Effector memory CD8-positive, alpha-beta T cell (primary cell): ENCODE data around the gene PDSS2.

Experiments used
- ATAC-seq: fragments of 150-1000 bp; cut with Tn5 transposase; replicated peaks from 2 replicates; pipeline ENCODE4 v1.10.0; 2021; ENCODE audit warnings: mild to moderate bottlenecking, moderate library complexity
- DNase-seq, 3 experiments: peaks; one replicate each; pipeline ENCODE4 v3.0.0; 2021
- H3K27ac Mint-ChIP-seq, 2 donors: one replicate each; pipeline ENCODE4 v1.8.0; 2022; ENCODE audit warnings: mild to moderate bottlenecking in 2 of 2, mixed read lengths in 2 of 2, moderate library complexity in 2 of 2
- H3K27me3 Mint-ChIP-seq, 2 donors: one replicate each; pipeline ENCODE4 v1.8.0; 2022; ENCODE audit warnings: mixed read lengths in 2 of 2
- H3K36me3 Mint-ChIP-seq: one replicate; pipeline ENCODE4 v1.8.0; 2022; ENCODE audit warnings: mild to moderate bottlenecking, moderate library complexity, mixed read lengths; ENCODE audit not compliant: insufficient read depth
- H3K4me1 Mint-ChIP-seq, 2 donors: one replicate each; pipeline ENCODE4 v1.8.0; 2022; ENCODE audit warnings: low read depth in 2 of 2, mixed read lengths in 2 of 2
- H3K4me3 Mint-ChIP-seq, 2 donors: one replicate each; pipeline ENCODE4 v1.8.0; 2022; ENCODE audit warnings: mild to moderate bottlenecking in 2 of 2, mixed read lengths in 2 of 2, moderate library complexity in 2 of 2
- H3K9me3 Mint-ChIP-seq, 2 donors: one replicate each; pipeline ENCODE4 v1.8.0; 2022; ENCODE audit warnings: mixed read lengths in 2 of 2

PDSS2 gene

DNA sequence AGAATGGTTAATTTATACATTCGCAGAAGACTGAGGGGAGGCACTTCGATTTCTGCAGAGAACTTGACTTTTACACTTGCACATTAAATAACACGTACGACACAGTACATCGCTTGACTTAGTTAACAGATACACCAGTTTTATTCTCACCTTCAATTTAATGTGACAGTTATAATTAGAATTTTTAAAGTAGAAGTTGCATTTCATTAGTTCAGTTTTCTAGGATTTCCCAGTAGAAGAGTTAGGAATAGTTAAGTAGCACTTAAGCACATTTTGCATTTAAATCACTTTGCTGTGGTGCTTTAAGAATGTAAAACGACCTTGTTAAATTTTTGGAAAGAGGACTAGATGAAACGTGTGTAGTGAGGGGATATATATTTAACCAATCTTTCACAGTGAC lies 342.4 kb downstream of the PDSS2 start:
- Mint-ChIP-seq H3K9me3 (no peaks in the 10 kb centered on the region), H3K4me3 (no peak overlapping the region), H3K4me1 (peaks cover 7 to 8% of the 10 kb centered on the region in 2 donors), H3K27ac (no peak overlapping the region), H3K36me3 (peaks cover 10% of the 10 kb centered on the region), H3K27me3 (peaks cover 6 to 12% of the 10 kb centered on the region in 2 donors)
- DNase-seq = no peak
- no peak for ATAC-seq

DNA sequence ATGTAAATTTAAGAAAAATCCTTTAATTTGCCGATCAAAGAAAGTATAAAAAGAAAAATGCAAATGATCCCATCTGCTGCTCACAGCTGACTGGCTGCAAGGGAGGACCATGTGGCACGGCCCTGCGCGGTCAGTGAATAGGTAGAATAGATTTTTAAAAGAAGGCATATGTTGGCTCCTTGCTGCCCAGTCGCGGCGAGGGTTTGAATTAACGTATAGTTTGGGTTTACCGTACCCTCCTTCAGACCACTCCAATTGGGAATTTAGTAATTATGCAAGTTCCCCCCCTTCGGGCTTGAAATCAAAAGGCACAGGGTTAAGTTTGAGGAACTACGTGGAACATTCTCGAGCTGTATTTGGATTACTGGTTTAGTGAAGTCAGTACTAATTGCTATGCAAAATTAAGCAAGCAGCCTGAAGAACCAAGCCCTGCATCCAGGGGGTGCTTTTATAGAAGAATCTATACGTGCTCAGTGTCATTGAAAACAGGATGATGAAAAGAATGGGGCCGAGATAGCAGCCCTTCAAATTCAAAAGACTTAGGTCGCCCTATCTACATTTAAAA lies 343.0 kb downstream of the PDSS2 start:
- peak in 1 of 3 experiments; percentile 5 for DNase-seq
- no peak for ATAC-seq
- H3K27ac Mint-ChIP-seq = no peak overlapping the region
- H3K4me1 Mint-ChIP-seq = peaks cover 7 to 8% of the 10 kb centered on the region in 2 donors
- H3K4me3 Mint-ChIP-seq = peak overlapping the region; percentile 78
- H3K27me3 Mint-ChIP-seq = peaks cover 6 to 12% of the 10 kb centered on the region in 2 donors
- H3K36me3 Mint-ChIP-seq = peaks cover 10% of the 10 kb centered on the region
- no peaks in the 10 kb centered on the region for H3K9me3 Mint-ChIP-seq

DNA sequence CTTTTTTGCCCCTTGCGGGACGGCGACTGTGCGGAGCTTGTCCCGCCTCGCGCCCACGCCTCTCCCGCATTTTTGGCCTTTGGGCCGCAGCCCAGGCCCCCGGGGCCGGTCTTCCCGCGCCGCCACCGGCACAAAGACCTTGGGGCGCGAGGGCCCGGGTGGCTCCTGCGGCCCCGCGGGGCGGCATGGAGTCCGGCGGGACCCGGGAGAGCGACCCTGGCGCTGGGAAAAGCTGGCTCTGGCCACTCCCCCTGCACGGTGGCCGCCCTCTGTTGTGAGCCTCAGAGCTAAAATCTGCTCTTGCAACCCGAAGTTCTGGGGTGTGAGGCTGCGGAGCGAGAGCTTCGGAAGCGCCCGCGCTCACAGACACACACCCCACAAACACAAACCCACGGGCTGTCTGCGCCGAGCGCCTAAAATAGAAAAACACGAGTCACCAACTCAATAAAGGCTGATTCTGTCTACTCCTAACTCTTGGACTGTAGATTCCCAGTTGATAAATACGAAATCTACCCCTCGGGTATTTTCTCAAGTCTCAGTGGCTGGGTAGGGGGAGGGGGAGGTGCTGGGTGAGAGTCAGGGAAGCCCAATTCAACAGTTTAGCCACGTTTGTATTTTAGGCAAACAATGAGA lies 343.6 kb downstream of the PDSS2 start:
- peak in 2 of 3 experiments; percentile 8 to 14 for DNase-seq
- Mint-ChIP-seq H3K4me1 (peaks cover 7 to 8% of the 10 kb centered on the region in 2 donors), H3K27me3 (peaks cover 6 to 12% of the 10 kb centered on the region in 2 donors), H3K27ac (no peak overlapping the region), H3K4me3 (peak overlapping the region; percentile 78), H3K36me3 (peaks cover 10% of the 10 kb centered on the region), H3K9me3 (no peaks in the 10 kb centered on the region)
- ATAC-seq = peak; percentile 24

DNA sequence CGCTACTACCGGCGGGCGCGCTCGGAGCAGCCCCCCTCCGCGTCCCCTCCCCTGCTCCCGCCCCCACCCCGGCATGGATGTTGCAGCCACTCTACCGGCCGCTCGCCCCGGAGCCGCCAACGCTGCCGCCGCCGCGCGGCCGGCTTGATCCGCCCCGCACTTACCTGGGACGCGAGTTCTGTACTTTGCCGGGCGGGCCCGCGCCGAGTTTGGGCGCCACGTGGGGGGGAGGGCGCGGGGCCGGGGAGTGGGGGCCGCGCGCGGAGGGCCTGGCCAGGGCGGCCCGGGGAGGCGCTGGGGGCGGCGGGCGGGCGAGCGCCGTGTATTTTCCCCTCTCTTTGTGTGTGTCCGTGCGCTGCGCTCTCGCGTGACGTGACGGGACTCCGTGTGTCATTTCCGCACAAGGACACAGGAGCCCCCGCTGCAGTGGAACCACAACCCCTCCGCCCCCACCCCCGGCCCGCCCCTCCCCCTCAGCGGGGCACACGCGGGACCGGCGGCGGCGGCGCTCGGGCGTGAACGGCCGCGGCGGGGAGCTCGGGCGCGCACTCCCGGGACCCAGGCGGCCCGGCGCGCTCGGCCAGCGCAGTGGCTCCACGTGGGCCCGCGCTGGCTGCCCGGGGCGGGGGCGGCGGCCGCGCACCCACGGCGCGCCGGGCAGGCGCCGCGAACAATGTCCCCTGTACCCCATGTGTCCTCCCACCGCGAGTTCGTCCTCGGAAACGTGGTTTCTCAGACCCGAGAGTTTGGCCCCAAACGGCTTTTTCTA lies 344.3 kb downstream of the PDSS2 start, which contains the start of gene BEND3:
TSS of gene BEND3 (minus strand) at position 590 of the 769 bp plus-strand sequence. CDS start 16,230 bp downstream, outside the sequence.
- Mint-ChIP-seq H3K4me1 (peaks cover 7 to 8% of the 10 kb centered on the region in 2 donors), H3K27ac (no peak within 1 kb of the TSS), H3K4me3 (peak within 1 kb of the TSS; percentile 78), H3K27me3 (peaks cover 6 to 12% of the 10 kb centered on the region in 2 donors), H3K9me3 (no peaks in the 10 kb centered on the region), H3K36me3 (peaks cover 10% of the 10 kb centered on the region)
- peak in 2 of 3 experiments; percentile 8 to 28 for DNase-seq
- peak; percentile 37 for ATAC-seq

DNA sequence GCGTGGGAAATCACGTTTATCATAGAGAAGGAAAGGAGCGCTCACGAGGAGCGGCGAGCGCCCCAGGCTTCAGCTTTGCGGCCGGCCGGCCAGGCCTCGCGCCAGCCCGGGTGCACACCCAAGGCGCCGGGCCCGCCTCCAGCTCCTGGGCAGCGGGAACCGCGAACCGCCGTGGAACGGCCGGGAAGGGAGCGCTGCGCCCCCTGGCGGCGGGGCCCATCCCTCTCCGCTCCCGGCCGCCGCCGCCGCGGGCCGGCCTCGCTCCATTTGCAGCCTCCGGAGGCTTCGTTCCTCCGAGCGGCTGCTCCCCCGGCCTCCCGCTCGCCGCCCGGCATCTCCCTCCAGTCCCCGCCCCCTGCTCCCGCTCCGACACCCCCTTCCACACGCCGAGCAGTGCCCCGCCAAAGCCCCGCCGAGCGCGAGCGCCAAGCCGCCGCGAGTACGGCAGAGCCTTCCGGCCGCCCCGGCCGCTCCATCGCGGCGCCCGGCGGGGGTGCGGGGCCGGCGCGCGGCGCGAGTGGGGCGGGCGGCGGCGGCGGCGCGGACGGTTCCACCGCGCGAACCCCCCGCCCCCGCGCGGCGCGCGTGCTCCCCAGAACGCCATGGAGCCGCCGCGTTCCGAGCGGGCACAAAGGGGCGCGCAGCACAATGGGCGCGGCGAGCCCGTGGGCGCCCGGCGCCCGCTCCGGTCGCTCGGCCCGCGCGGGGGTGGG lies 345.0 kb downstream of the PDSS2 start:
- peak; percentile 54 to 63 (median 59) for DNase-seq
- no peaks in the 10 kb centered on the region for H3K9me3 Mint-ChIP-seq
- peak overlapping the region; percentile 78 for H3K4me3 Mint-ChIP-seq
- H3K36me3 Mint-ChIP-seq = peaks cover 10% of the 10 kb centered on the region
- H3K27ac Mint-ChIP-seq = no peak overlapping the region
- peak; percentile 69 for ATAC-seq
- peaks cover 7 to 8% of the 10 kb centered on the region in 2 donors for H3K4me1 Mint-ChIP-seq
- peaks cover 6 to 12% of the 10 kb centered on the region in 2 donors for H3K27me3 Mint-ChIP-seq

DNA sequence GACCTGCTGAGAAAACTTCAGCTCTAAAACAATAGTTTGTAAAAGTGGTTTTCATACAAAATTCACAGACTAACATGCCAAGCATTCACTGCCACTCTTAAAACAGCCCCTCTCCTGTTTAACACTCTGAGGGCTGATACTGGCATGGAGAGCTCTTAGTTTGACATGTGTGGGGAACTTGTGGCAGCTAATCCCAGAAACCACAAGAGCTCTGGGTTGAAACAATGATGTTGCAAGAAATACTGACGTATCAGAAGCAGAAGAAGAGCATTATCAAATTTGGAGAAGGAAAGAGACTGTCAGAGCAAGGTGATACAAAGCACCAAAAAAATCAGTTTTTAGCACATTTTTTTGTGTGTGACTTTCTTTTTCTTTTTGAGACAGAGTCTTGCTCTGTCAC lies 349.2 kb downstream of the PDSS2 start:
- H3K9me3 Mint-ChIP-seq = no peaks in the 10 kb centered on the region
- no peak overlapping the region for H3K4me3 Mint-ChIP-seq

DNA sequence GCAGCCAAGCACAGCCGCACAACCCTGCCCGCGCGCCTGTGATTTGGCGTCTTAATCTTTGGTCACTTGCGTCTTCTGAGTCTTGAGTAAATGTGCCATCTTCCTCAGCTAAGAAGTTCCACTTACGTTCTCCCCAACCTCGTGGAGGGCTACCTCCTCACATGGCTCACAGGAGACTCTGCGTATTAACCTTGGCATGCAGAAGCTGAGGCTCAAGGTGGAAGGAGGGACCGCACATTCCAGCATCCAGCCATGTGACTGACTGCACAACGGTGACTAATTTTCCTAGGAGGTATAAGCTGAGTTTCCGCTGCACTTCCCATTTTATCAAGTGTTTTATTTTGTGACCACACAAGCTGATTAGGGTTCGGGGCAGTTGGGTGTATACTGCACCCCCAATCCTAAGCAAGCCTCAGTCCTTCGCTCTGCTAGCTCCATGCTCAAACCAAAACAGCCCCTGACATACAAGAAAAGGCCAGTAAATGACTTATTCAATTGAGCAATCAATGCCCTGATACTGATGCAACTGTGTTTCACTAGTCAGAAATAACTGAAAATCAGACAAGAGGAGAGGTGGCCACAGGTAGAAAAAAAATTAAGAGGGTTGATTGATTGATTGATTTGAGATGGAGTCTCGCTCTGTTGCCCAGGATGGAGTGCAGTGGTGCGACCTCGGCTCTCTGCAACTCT lies 351.0 kb downstream of the PDSS2 start:
- no peak overlapping the region for H3K4me3 Mint-ChIP-seq

More for the DNA sequence above, 349.2 kb downstream of the PDSS2 start:
- Mint-ChIP-seq H3K4me1 (no peaks in the 10 kb centered on the region), H3K27me3 (no peaks in the 10 kb centered on the region), H3K27ac (no peak overlapping the region), H3K36me3 (peaks cover 7% of the 10 kb centered on the region)
- ATAC-seq = no peak
- no peak for DNase-seq

DNA sequence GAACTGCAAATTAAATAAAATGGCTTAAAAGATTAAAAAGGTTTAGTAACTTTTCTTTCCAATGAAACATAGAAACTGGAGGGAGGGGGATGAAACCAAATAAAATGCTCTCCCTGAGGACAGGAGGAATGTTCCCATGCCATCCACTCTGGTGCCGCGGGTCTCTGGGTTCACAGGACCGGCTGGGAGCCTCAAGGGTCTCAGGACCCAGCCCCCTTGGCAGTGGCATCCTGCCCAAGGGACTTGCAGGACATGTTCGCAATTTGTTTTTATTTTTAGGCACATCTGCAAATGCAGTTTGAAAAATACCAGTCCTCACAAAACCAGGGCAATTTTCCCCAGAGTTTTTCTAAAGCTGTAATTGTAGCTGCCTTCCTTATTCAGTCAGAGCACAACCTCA lies 351.6 kb downstream of the PDSS2 start:
- no peaks in the 10 kb centered on the region for H3K36me3 Mint-ChIP-seq
- no peaks in the 10 kb centered on the region for H3K4me1 Mint-ChIP-seq

More for the DNA sequence above, 351.0 kb downstream of the PDSS2 start:
- ATAC-seq (no peak), DNase-seq (no peak)
- H3K4me1 Mint-ChIP-seq = no peaks in the 10 kb centered on the region
- no peaks in the 10 kb centered on the region for H3K27me3 Mint-ChIP-seq
- H3K27ac Mint-ChIP-seq = no peak overlapping the region
- H3K9me3 Mint-ChIP-seq = no peaks in the 10 kb centered on the region
- no peaks in the 10 kb centered on the region for H3K36me3 Mint-ChIP-seq

DNA sequence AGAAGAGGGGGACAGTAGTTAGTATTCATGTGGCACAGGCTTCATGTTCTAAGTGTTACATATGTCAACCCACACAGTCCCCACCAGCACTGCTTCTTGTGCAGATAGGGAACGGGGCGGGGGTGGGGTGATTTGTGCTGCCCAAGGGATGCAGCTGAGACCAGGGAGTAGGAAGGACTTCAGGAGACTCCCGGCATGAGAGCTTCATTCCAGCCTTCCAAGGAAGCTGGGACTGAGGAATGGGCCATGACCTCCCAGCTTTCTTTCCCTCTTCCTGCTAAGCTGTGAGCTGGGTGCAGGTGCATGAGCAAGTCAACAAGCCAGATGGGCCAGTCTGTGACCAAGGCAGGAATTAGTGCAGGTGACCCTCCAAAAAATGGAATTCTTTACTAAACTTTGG lies 353.2 kb downstream of the PDSS2 start:
- no peak overlapping the region for H3K27ac Mint-ChIP-seq
- H3K36me3 Mint-ChIP-seq = no peaks in the 10 kb centered on the region
- ATAC-seq = no peak
- H3K27me3 Mint-ChIP-seq = no peaks in the 10 kb centered on the region
- no peak overlapping the region for H3K4me3 Mint-ChIP-seq
- no peak for DNase-seq
- H3K9me3 Mint-ChIP-seq = no peaks in the 10 kb centered on the region
- H3K4me1 Mint-ChIP-seq = no peaks in the 10 kb centered on the region

More for the DNA sequence above, 351.6 kb downstream of the PDSS2 start:
- Mint-ChIP-seq H3K4me3 (no peak overlapping the region), H3K9me3 (no peaks in the 10 kb centered on the region), H3K27ac (no peak overlapping the region), H3K27me3 (no peaks in the 10 kb centered on the region)
- no peak for ATAC-seq
- DNase-seq = no peak

DNA sequence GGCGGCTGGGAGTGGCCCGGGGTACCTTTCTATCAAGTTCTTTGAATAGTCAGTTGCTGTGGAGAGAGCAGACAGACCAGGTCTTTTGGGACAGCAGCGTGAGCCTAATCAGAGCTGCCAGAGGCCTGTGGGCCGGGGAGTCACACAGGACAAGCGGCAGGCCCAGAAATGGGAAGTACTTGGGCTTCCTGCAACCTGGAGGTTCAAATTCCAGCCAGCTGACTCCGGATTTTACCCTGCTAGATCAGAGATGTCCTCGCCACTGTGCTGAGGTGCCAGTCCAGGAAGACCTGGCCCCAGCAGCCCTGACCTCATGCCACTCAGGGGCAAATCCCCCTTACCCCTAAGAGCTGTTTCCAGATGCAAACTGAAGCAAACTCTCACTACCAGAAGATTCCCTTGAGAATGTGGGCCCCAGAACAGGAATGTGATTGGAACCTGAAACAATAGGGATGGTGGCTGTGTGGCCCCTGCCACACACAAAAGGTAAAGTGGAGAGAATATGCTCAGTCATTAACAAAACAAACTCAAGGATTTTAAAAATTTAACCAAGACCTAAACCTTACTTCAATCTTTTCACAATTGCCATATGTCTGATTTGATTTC lies 353.8 kb downstream of the PDSS2 start:
- no peaks in the 10 kb centered on the region for H3K36me3 Mint-ChIP-seq

DNA sequence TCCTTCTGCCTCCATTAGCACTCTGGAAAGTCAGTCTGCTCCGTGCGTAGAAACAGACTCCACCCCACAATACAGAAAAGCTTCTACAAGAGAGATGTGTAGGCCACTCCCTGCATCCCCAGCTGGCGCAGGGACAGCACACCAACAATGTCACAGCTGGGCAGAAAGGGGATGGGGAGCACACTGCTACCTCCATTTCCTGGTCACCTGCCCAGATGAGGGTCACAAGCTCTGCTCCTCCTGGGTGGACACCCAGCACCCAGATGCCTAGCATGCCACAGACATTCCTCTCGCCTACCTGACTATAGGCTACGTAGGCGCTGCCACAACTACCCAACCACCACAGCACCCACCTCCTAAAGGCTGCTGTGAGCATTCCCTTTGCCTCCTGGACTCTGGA lies 356.3 kb downstream of the PDSS2 start:
- Mint-ChIP-seq H3K27me3 (no peaks in the 10 kb centered on the region), H3K27ac (no peak overlapping the region), H3K4me1 (no peaks in the 10 kb centered on the region), H3K9me3 (no peaks in the 10 kb centered on the region), H3K36me3 (no peaks in the 10 kb centered on the region), H3K4me3 (no peak overlapping the region)
- DNase-seq (no peak), ATAC-seq (no peak)

More for the DNA sequence above, 353.8 kb downstream of the PDSS2 start:
- no peaks in the 10 kb centered on the region for H3K27me3 Mint-ChIP-seq
- no peaks in the 10 kb centered on the region for H3K4me1 Mint-ChIP-seq
- ATAC-seq = no peak
- no peak for DNase-seq
- no peak overlapping the region for H3K4me3 Mint-ChIP-seq
- no peaks in the 10 kb centered on the region for H3K9me3 Mint-ChIP-seq
- H3K27ac Mint-ChIP-seq = no peak overlapping the region
